CD4-positive, alpha-beta T cell treated with Interleukin-21 for 1 hour (primary cell): ENCODE measurements around the gene SPTAN1.
"Not testable (repeated sequence)": the region's sequence is repeated elsewhere in the genome, so short reads cannot be mapped to it uniquely, and the experiment has no call there.

ENCODE experiments used
- DNase-seq: peaks from one replicate; pipeline ENCODE4 v3.0.0-alpha.2; 2020

Gene SPTAN1

GRCh38 chr9:128634111-128634510 lies 81.7 kb downstream of the SPTAN1 start:
- DNase-seq: no peak

GRCh38 chr9:128634651-128635262 lies 82.4 kb downstream of the SPTAN1 start:
- no peak for DNase-seq

- no peak for DNase-seq
Measured at GRCh38 chr9:128635266-128636023, 83.1 kb downstream of the SPTAN1 start.

- DNase-seq: no peak
Measured at GRCh38 chr9:128636024-128636390, 83.6 kb downstream of the SPTAN1 start.

- DNase-seq: no peak
Measured at GRCh38 chr9:128636556-128637530, 84.5 kb downstream of the SPTAN1 start.

GRCh38 chr9:128637656-128638055 lies 85.3 kb downstream of the SPTAN1 start:
- DNase-seq: no peak

- DNase-seq: no peak
Measured at GRCh38 chr9:128638580-128638979, 86.2 kb downstream of the SPTAN1 start.

- no peak for DNase-seq
Measured at GRCh38 chr9:128640603-128641002, 88.2 kb downstream of the SPTAN1 start.

- no peak for DNase-seq
Measured at GRCh38 chr9:128642675-128643245, 90.4 kb downstream of the SPTAN1 start.

GRCh38 chr9:128643519-128644300 lies 91.3 kb downstream of the SPTAN1 start:
- DNase-seq: no peak

- DNase-seq: peak; percentile 77
Measured at GRCh38 chr9:128648206-128648605, 95.8 kb downstream of the SPTAN1 start.

GRCh38 chr9:128651798-128652197 lies 99.4 kb downstream of the SPTAN1 start:
- DNase-seq: no peak

- DNase-seq: no peak
Measured at GRCh38 chr9:128653908-128654307, 101.5 kb downstream of the SPTAN1 start.

- no peak for DNase-seq
Measured at GRCh38 chr9:128654481-128654880, 102.1 kb downstream of the SPTAN1 start.

- peak; percentile 95 for DNase-seq
Measured at GRCh38 chr9:128656416-128657343, 104.3 kb downstream of the SPTAN1 start, which contains the start of gene DYNC2I2. TSS of gene DYNC2I2 (minus strand) at chr9:128656847. CDS start at chr9:128656726, 121 bp downstream.

- DNase-seq: no peak
Measured at GRCh38 chr9:128657344-128657704, 104.9 kb downstream of the SPTAN1 start.

GRCh38 chr9:128657796-128658195 lies 105.4 kb downstream of the SPTAN1 start:
- no peak for DNase-seq

GRCh38 chr9:128666481-128666941 lies 114.1 kb downstream of the SPTAN1 start:
- DNase-seq: not testable (repeated sequence)

GRCh38 chr9:128669786-128670185 lies 117.4 kb downstream of the SPTAN1 start:
- DNase-seq: no peak

GRCh38 chr9:128675382-128675781 lies 123.0 kb downstream of the SPTAN1 start:
- no peak for DNase-seq

- DNase-seq: no peak
Measured at GRCh38 chr9:128677794-128678193, 125.4 kb downstream of the SPTAN1 start.
